GM12878 (cell line): ENCODE results near the gene RILPL2.

ENCODE experiments used
- EZH2 ChIP-seq: IDR thresholded peaks from 2 replicates; pipeline ENCODE4 v1.6.1; 2012; ENCODE audit warnings: low read depth, mild to moderate bottlenecking, control low read depth, inconsistent platforms, low read length, borderline replicate concordance; ENCODE audit not compliant: control insufficient read depth
- MEF2A ChIP-seq: IDR thresholded peaks from 2 replicates; pipeline ENCODE4 v1.6.1; 2011; ENCODE audit warnings: low read depth, mild to moderate bottlenecking, low read length, moderate library complexity; ENCODE audit not compliant: insufficient read depth
- POLR2A ChIP-seq: IDR thresholded peaks from 2 replicates; pipeline ENCODE4 v1.6.1; 2011; ENCODE audit warnings: low read depth, mild to moderate bottlenecking, low read length
- RAD21 ChIP-seq: IDR thresholded peaks from 2 replicates; pipeline ENCODE4 v1.6.1; 2011; ENCODE audit warnings: mild to moderate bottlenecking, low read depth, low read length, moderate library complexity; ENCODE audit not compliant: insufficient read depth
- SIN3A ChIP-seq: IDR thresholded peaks from 2 replicates; pipeline ENCODE4 v1.6.1; 2012; ENCODE audit warnings: low read depth, low read length, improper control_type of control experiment
- SMC3 ChIP-seq: IDR thresholded peaks from 2 replicates; pipeline ENCODE4 v1.6.1; 2011; ENCODE audit warnings: low read length, improper control_type of control experiment, borderline replicate concordance
- TCF7 ChIP-seq: IDR thresholded peaks from 2 replicates; pipeline ENCODE4 v1.6.1; 2014; ENCODE audit warnings: antibody characterized with exemption, borderline replicate concordance
- TF ChIP-seq, protein P1 (sequence below), 3 experiments: IDR thresholded peaks in 2 of 3; conservative IDR thresholded peaks in 1 of 3; 2 replicates each; pipeline ENCODE4 v1.5.1; 2011; ENCODE audit warnings: low read depth in 3 of 3, low read length in 3 of 3, mild to moderate bottlenecking in 3 of 3, control low read depth in 2 of 3, moderate library complexity in 2 of 3, inconsistent platforms in 1 of 3, mixed read lengths in 1 of 3; ENCODE audit not compliant: control insufficient read depth in 2 of 3, insufficient read depth in 1 of 3; ENCODE audit errors: extremely low read depth in 1 of 3
- TF ChIP-seq, protein P2 (sequence below): fragments of 450-650 bp; IDR thresholded peaks from 2 replicates; pipeline ENCODE4 v1.6.1; 2017; ENCODE audit warnings: mild to moderate bottlenecking

GRCh38 chr12:123421314-123421713, 15.2 kb downstream of the RILPL2 start:
- no peak for TF ChIP-seq SMC3
- TF ChIP-seq TCF7: no peak
- TF ChIP-seq POLR2A: no peak
- TF ChIP-seq, protein P1, sequence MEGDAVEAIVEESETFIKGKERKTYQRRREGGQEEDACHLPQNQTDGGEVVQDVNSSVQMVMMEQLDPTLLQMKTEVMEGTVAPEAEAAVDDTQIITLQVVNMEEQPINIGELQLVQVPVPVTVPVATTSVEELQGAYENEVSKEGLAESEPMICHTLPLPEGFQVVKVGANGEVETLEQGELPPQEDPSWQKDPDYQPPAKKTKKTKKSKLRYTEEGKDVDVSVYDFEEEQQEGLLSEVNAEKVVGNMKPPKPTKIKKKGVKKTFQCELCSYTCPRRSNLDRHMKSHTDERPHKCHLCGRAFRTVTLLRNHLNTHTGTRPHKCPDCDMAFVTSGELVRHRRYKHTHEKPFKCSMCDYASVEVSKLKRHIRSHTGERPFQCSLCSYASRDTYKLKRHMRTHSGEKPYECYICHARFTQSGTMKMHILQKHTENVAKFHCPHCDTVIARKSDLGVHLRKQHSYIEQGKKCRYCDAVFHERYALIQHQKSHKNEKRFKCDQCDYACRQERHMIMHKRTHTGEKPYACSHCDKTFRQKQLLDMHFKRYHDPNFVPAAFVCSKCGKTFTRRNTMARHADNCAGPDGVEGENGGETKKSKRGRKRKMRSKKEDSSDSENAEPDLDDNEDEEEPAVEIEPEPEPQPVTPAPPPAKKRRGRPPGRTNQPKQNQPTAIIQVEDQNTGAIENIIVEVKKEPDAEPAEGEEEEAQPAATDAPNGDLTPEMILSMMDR (IDR thresholded peaks at IDR 0.05 in 2 of 3, conservative IDR thresholded peaks at IDR 0.05 in 1 of 3; ENCODE audit: control insufficient read depth in 2 of 3, extremely low read depth in 1 of 3, insufficient read depth in 1 of 3, low read depth in 3 of 3, low read length in 3 of 3): 0 out of 6 replicates have a peak, but pooled peaks of 1 of the 3 experiments have one; percentile 2
- no peak for TF ChIP-seq EZH2
- TF ChIP-seq RAD21: no peak
- TF ChIP-seq, protein P2, sequence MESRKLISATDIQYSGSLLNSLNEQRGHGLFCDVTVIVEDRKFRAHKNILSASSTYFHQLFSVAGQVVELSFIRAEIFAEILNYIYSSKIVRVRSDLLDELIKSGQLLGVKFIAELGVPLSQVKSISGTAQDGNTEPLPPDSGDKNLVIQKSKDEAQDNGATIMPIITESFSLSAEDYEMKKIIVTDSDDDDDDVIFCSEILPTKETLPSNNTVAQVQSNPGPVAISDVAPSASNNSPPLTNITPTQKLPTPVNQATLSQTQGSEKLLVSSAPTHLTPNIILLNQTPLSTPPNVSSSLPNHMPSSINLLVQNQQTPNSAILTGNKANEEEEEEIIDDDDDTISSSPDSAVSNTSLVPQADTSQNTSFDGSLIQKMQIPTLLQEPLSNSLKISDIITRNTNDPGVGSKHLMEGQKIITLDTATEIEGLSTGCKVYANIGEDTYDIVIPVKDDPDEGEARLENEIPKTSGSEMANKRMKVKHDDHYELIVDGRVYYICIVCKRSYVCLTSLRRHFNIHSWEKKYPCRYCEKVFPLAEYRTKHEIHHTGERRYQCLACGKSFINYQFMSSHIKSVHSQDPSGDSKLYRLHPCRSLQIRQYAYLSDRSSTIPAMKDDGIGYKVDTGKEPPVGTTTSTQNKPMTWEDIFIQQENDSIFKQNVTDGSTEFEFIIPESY: no peak
- no peak for TF ChIP-seq SIN3A
- TF ChIP-seq MEF2A: no peak
